Peyer's patch (tissue), 4 donors: ENCODE data around the gene KATNAL1. TPM values are rescaled to one million over a fixed set of nuclear protein-coding genes. Genes with fewer than 3 reads are reported as not detected.

Experiments
- DNase-seq, 3 donors: peaks; one replicate each; pipeline ENCODE4 v3.0.0-alpha.2; 2017 to 2019
- H3K27ac ChIP-seq, 4 donors: fragments of 200-600 bp; sonication (generic); one replicate each; pipeline ENCODE4 v1.5.1; 2016 to 2019
- H3K27me3 ChIP-seq, 2 donors: fragments of 200-600 bp; sonication (generic); one replicate each; pipeline ENCODE4 v1.5.1; 2019
- H3K36me3 ChIP-seq, 3 donors: fragments of 200-600 bp; sonication (generic); one replicate each; pipeline ENCODE4 v1.5.1; 2016 to 2019
- H3K4me1 ChIP-seq, 4 donors: fragments of 200-600 bp; sonication (generic); one replicate each; pipeline ENCODE4 v1.5.1; 2016 to 2019
- H3K4me3 ChIP-seq, 4 donors: fragments of 200-600 bp; sonication (generic); 1 replicate in 3 of 4; 2 replicates in 1 of 4; pipeline ENCODE4 v1.5.1; 2016 to 2019; ENCODE audit warnings: mild to moderate bottlenecking in 1 of 4
- H3K9me3 ChIP-seq, 4 donors: fragments of 200-600 bp; sonication (generic); one replicate each; pipeline ENCODE4 v1.5.1; 2016 to 2019; ENCODE audit warnings: mild to moderate bottlenecking in 1 of 4
- POLR2A ChIP-seq, 2 donors: fragments of 450-650 bp; IDR thresholded peaks; one replicate each; pipeline ENCODE4 v1.5.1; 2017; ENCODE audit warnings: antibody characterized with exemption in 2 of 2, mild to moderate bottlenecking in 2 of 2, moderate library complexity in 2 of 2
- total RNA-seq, 4 donors: library from RNA; depleted of rRNA; stranded (reverse); fragments of >200 nt; gene quantifications; one replicate each; pipeline ENCODE4 v1.1.0, GENCODE V29; 2016
- TF ChIP-seq, protein P1 (sequence below), 6 experiments: fragments of 450-650 bp in 4 of 6; fragments of 200-600 bp in 2 of 6; sonication (generic) in 1 of 6; IDR thresholded peaks; one replicate each; pipeline ENCODE4 v1.5.1; 2017 to 2019; ENCODE audit warnings: antibody characterized with exemption in 6 of 6, mild to moderate bottlenecking in 3 of 6, moderate library complexity in 1 of 6

The KATNAL1 gene
- total RNA-seq, 4 donors from 2014 or later, result 2.7 to 25.6 (median 13.0) TPM

DNA sequence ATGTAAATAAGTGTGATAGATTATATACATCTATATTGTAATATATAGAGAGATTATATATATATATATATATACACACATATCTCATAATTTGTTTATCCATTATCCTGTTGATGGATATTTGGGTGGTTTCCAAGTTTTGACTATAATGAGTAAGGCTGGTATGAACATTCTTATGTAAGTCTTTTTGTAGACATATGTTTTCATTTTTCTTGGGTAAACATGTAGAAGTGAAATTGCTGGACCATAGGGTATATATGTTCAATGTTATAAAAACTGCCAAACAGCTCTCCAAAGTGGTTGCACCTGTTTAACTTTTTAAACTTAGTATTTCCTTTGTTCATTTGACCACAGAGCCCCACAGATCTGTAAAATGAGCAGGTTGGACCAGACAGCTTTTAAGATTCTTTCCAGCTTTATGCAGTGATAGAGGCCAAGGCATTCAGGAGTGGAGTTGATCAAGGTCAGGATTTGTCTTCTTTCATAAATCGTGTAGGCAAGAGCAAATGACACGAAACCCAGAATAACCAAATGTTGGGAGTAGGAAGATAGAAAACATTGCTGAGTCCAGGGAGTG, 21.7 kb upstream of the KATNAL1 start:
- Histone ChIP-seq H3K27ac (no peak overlapping the region), H3K27me3 (no peaks in the 10 kb centered on the region), H3K4me1 (peaks cover 0 to 5% (median 0%) of the 10 kb centered on the region in 4 donors), H3K36me3 (no peaks in the 10 kb centered on the region), H3K9me3 (no peaks in the 10 kb centered on the region), H3K4me3 (no peak overlapping the region)
- no peak for TF ChIP-seq POLR2A (IDR thresholded peaks at IDR 0.05)
- TF ChIP-seq, protein P1, sequence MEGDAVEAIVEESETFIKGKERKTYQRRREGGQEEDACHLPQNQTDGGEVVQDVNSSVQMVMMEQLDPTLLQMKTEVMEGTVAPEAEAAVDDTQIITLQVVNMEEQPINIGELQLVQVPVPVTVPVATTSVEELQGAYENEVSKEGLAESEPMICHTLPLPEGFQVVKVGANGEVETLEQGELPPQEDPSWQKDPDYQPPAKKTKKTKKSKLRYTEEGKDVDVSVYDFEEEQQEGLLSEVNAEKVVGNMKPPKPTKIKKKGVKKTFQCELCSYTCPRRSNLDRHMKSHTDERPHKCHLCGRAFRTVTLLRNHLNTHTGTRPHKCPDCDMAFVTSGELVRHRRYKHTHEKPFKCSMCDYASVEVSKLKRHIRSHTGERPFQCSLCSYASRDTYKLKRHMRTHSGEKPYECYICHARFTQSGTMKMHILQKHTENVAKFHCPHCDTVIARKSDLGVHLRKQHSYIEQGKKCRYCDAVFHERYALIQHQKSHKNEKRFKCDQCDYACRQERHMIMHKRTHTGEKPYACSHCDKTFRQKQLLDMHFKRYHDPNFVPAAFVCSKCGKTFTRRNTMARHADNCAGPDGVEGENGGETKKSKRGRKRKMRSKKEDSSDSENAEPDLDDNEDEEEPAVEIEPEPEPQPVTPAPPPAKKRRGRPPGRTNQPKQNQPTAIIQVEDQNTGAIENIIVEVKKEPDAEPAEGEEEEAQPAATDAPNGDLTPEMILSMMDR (IDR thresholded peaks at IDR 0.05), result no peak
- DNase-seq, result no peak

DNA sequence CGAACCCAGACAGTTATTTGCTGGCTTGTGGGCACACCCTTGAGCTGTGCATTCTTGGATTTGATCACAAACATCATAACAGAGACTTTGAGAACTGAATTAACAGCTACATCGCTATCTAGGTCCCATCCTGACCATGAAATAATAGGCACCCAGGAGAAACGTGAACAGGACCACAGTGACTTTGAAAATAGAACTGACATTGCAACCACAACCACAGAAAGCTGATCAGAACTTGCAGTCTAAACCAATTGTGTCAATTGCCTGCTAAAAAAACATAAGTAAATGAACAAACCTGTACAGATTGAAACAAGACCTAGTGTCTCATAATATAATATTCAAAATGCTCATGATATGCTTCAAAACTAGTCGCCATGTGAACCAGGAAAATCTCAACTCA, 18.3 kb upstream of the KATNAL1 start:
- no peak overlapping the region for H3K27ac ChIP-seq
- no peak for DNase-seq
- H3K36me3 ChIP-seq, result no peaks in the 10 kb centered on the region
- H3K27me3 ChIP-seq, result no peaks in the 10 kb centered on the region
- no peaks in the 10 kb centered on the region for H3K9me3 ChIP-seq
- no peaks in the 10 kb centered on the region for H3K4me1 ChIP-seq
- no peak overlapping the region for H3K4me3 ChIP-seq
- TF ChIP-seq, protein P1 (IDR thresholded peaks at IDR 0.05), result no peak
- no peak for TF ChIP-seq POLR2A (IDR thresholded peaks at IDR 0.05)

GRCh38 chr13:30323524-30323923, 16.2 kb upstream of the KATNAL1 start:
- Histone ChIP-seq H3K9me3 (no peaks in the 10 kb centered on the region), H3K4me3 (no peak overlapping the region), H3K4me1 (no peaks in the 10 kb centered on the region), H3K36me3 (no peaks in the 10 kb centered on the region), H3K27ac (no peak overlapping the region), H3K27me3 (no peaks in the 10 kb centered on the region)
- TF ChIP-seq, protein P1 (IDR thresholded peaks at IDR 0.05), result no peak
- TF ChIP-seq POLR2A (IDR thresholded peaks at IDR 0.05), result no peak
- DNase-seq, result no peak

GRCh38 chr13:30322428-30322827, 15.1 kb upstream of the KATNAL1 start:
- H3K4me3 ChIP-seq, result no peak overlapping the region
- no peak overlapping the region for H3K27ac ChIP-seq
- H3K4me1 ChIP-seq, result no peaks in the 10 kb centered on the region
- DNase-seq, result no peak
- no peaks in the 10 kb centered on the region for H3K36me3 ChIP-seq
- TF ChIP-seq POLR2A (IDR thresholded peaks at IDR 0.05), result no peak
- TF ChIP-seq, protein P1 (IDR thresholded peaks at IDR 0.05), result no peak
- H3K27me3 ChIP-seq, result no peaks in the 10 kb centered on the region
- H3K9me3 ChIP-seq, result no peaks in the 10 kb centered on the region

DNA sequence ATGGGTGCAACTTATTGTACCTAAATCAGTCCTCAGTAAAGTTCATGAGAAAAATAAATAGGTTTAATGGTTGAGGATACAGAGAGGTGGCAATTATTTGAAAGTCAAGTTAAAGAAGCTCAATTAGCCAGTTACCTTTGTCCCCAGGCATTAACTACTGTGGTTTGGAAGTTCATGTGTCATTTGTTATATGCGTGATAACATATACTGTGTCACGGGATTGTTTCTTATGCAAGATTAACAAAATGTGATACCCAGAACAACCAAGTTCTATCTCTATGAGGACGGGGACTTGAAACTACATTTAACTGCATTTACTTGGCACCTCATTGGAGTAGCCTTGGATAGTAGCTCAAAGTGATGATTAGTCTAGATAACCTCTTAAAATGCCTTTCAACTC, 13.9 kb upstream of the KATNAL1 start:
- DNase-seq, result no peak
- H3K4me1 ChIP-seq, result no peaks in the 10 kb centered on the region
- H3K27me3 ChIP-seq, result no peaks in the 10 kb centered on the region
- H3K27ac ChIP-seq, result no peak overlapping the region
- TF ChIP-seq, protein P1 (IDR thresholded peaks at IDR 0.05), result no peak
- no peak for TF ChIP-seq POLR2A (IDR thresholded peaks at IDR 0.05)
- no peak overlapping the region for H3K4me3 ChIP-seq
- no peaks in the 10 kb centered on the region for H3K36me3 ChIP-seq
- no peaks in the 10 kb centered on the region for H3K9me3 ChIP-seq

GRCh38 chr13:30319655-30320054, 12.3 kb upstream of the KATNAL1 start:
- H3K4me1 ChIP-seq, result no peaks in the 10 kb centered on the region
- TF ChIP-seq, protein P1 (IDR thresholded peaks at IDR 0.05), result no peak
- no peak for TF ChIP-seq POLR2A (IDR thresholded peaks at IDR 0.05)
- DNase-seq, result no peak
- H3K9me3 ChIP-seq, result no peaks in the 10 kb centered on the region
- H3K4me3 ChIP-seq, result no peak overlapping the region
- no peaks in the 10 kb centered on the region for H3K36me3 ChIP-seq
- no peaks in the 10 kb centered on the region for H3K27me3 ChIP-seq
- no peak overlapping the region for H3K27ac ChIP-seq
